Endothelial cell of umbilical vein (primary cell): Measurements from ENCODE around the gene COL9A3. TPM values are rescaled to one million over a fixed set of nuclear protein-coding genes. Genes with fewer than 3 reads are reported as not detected.

ENCODE experiments used
- BruUV-seq: library from RNA; stranded (reverse); fragments of 400-500 nt; replicated peaks from 2 replicates; lab custom pipeline; 2021; lab: Mats Ljungman, UMichigan
- CTCF ChIA-PET: fragments of 300-600, 350-600 bp; sonication (Branson Sonifier 250); formaldehyde crosslinking; loops from one replicate; lab custom pipeline; 2021; ENCODE audit warnings: antibody characterized with exemption, inconsistent platforms; lab: Charles Lee
- POLR2A ChIA-PET: fragments of 300-600, 350-600 bp; sonication (Branson Sonifier 250); formaldehyde crosslinking; loops from one replicate; lab custom pipeline; 2021; ENCODE audit warnings: antibody characterized with exemption, inconsistent platforms; lab: Charles Lee
- DNase-seq: peaks from one replicate; pipeline ENCODE4 v3.0.0-alpha.2; 2011; ENCODE audit warnings: low read depth, low spot score
- FAIRE-seq: peaks from 2 replicates; lab custom pipeline; 2011; peaks lifted over from hg19 to GRCh38; lab: Jason Lieb, UNC
- H2AFZ ChIP-seq: 2 replicates; pipeline ENCODE4 v1.6.0; 2012; ENCODE audit warnings: low read depth, low read length, control low read depth, inconsistent platforms
- H3K27ac ChIP-seq: 2 replicates; pipeline ENCODE4 v1.5.1; 2011; ENCODE audit warnings: low read depth, mild to moderate bottlenecking, control low read depth, low read length, moderate library complexity; ENCODE audit not compliant: insufficient read depth
- H3K27me3 ChIP-seq, 2 experiments: 2 replicates each; pipeline versions ENCODE4 v1.6.0 to v1.6.1; 2011; ENCODE audit warnings: low read length in 2 of 2, mixed read lengths in 1 of 2; ENCODE audit not compliant: control insufficient read depth in 2 of 2, insufficient read depth in 2 of 2
- H3K36me3 ChIP-seq, 2 experiments: 2 replicates in 1 of 2; 3 replicates in 1 of 2; pipeline ENCODE4 v1.5.1; 2011; ENCODE audit warnings: low read length in 2 of 2, mild to moderate bottlenecking in 1 of 2, moderate library complexity in 1 of 2; ENCODE audit not compliant: control insufficient read depth in 2 of 2, insufficient read depth in 2 of 2; ENCODE audit errors: extremely low read depth in 1 of 2
- H3K4me1 ChIP-seq: 3 replicates; pipeline ENCODE4 v1.5.1; 2011; ENCODE audit warnings: mild to moderate bottlenecking, low read length; ENCODE audit not compliant: control insufficient read depth, insufficient read depth; ENCODE audit errors: extremely low read depth
- H3K4me2 ChIP-seq: 2 replicates; pipeline ENCODE4 v1.6.1; 2011; ENCODE audit warnings: low read length, control low read depth, mixed read lengths; ENCODE audit not compliant: insufficient read depth
- H3K4me3 ChIP-seq, 3 experiments: fragments of 200-600 bp in 1 of 3; sonication (generic), shearing (Covaris generic) in 1 of 3; replicated peaks in 1 of 3; 2 replicates each; pipeline ENCODE4 v1.5.1; 2011 to 2016; ENCODE audit warnings: control low read depth in 3 of 3, low read length in 3 of 3, mild to moderate bottlenecking in 2 of 3, inconsistent platforms in 1 of 3, low read depth in 1 of 3, moderate library complexity in 1 of 3; ENCODE audit not compliant: insufficient read depth in 1 of 3
- H3K79me2 ChIP-seq: 2 replicates; pipeline ENCODE4 v1.6.0; 2012; ENCODE audit warnings: low read length, inconsistent platforms; ENCODE audit not compliant: control insufficient read depth, insufficient read depth
- H3K9ac ChIP-seq: replicated peaks from 2 replicates; pipeline ENCODE3; 2011; ENCODE audit warnings: low read length, control low read depth; ENCODE audit not compliant: insufficient read depth; ENCODE audit errors: extremely low read depth
- H3K9me1 ChIP-seq: replicated peaks from 3 replicates; pipeline ENCODE4 v1.6.0; 2011; ENCODE audit warnings: mild to moderate bottlenecking, low read length; ENCODE audit not compliant: control insufficient read depth, insufficient read depth; ENCODE audit errors: extremely low read depth
- H3K9me3 ChIP-seq: replicated peaks from 2 replicates; pipeline ENCODE4 v1.5.1; 2012; ENCODE audit warnings: low read length, inconsistent platforms; ENCODE audit not compliant: control insufficient read depth, insufficient read depth
- H4K20me1 ChIP-seq: replicated peaks from 2 replicates; pipeline ENCODE3; 2011; ENCODE audit warnings: mild to moderate bottlenecking, low read length; ENCODE audit not compliant: control insufficient read depth, insufficient read depth; ENCODE audit errors: extremely low read depth
- EZH2 ChIP-seq: IDR thresholded peaks from 2 replicates; pipeline ENCODE4 v1.6.1; 2012; ENCODE audit warnings: borderline replicate concordance, low read depth, mild to moderate bottlenecking, moderate library complexity, low read length, inconsistent platforms; ENCODE audit not compliant: severe bottlenecking
- FOS ChIP-seq: IDR thresholded peaks from 2 replicates; pipeline ENCODE4 v1.6.1; 2011; ENCODE audit warnings: mild to moderate bottlenecking, low read length, moderate library complexity, borderline replicate concordance; ENCODE audit not compliant: insufficient read depth
- GATA2 ChIP-seq: IDR thresholded peaks from 2 replicates; pipeline ENCODE4 v1.7.0; 2011; ENCODE audit warnings: low read depth, mild to moderate bottlenecking, moderate library complexity, mixed read lengths, low read length; ENCODE audit not compliant: insufficient read length, insufficient read depth
- JUN ChIP-seq: IDR thresholded peaks from 2 replicates; pipeline ENCODE4 v1.6.1; 2011; ENCODE audit warnings: borderline replicate concordance, low read depth; ENCODE audit not compliant: insufficient read length, insufficient read depth
- MYC ChIP-seq: IDR thresholded peaks from one replicate; pipeline ENCODE4 v1.6.1; 2011; ENCODE audit warnings: mild to moderate bottlenecking, low read depth, low read length
- POLR2A ChIP-seq: IDR thresholded peaks from 2 replicates; pipeline ENCODE4 v1.6.1; 2012; ENCODE audit warnings: low read depth, mild to moderate bottlenecking, control low read depth, low read length
- POLR2AphosphoS5 ChIP-seq: IDR thresholded peaks from 2 replicates; pipeline ENCODE4 v1.6.1; 2012; ENCODE audit warnings: low read depth, mild to moderate bottlenecking, control low read depth, low read length, moderate library complexity; ENCODE audit not compliant: insufficient read depth
- dilution Hi-C: fragments of 300-500 bp; cut with MboI; formaldehyde crosslinking; loops from one replicate; pipeline ENCODE4 v1.15.0; 2019; ENCODE audit warnings: low sequenced_read_pairs; ENCODE audit not compliant: extremely low pct_ligation_motif_present
- intact Hi-C: fragments of 100-400 bp; cut with micrococcal nuclease; formaldehyde crosslinking; loops from one replicate; pipeline ENCODE4 v1.10.0; 2022
- polyA plus RNA-seq, 4 experiments: library from polyadenylated mRNA; depleted of rRNA in 3 of 4; stranded (reverse) in 3 of 4; unstranded in 1 of 4; fragments of >200 nt; gene quantifications; 2 replicates each; pipeline versions ENCODE4 v1.2.1 to v1.2.3, GENCODE V29; 2011 to 2012; ENCODE audit warnings: missing spikeins in 1 of 4
- total RNA-seq: library from RNA; stranded (reverse); gene quantifications from 2 replicates; pipeline ENCODE4 v1.2.3, GENCODE V29; 2021
- TF ChIP-seq, protein P1 (sequence below): IDR thresholded peaks from 2 replicates; pipeline ENCODE4 v1.6.1; 2011; ENCODE audit not compliant: insufficient read depth, insufficient read length
- TF ChIP-seq, protein P2 (sequence below), 2 donors: IDR thresholded peaks; 1 replicate in 1 of 2; 2 replicates in 1 of 2; pipeline ENCODE4 v1.5.1; 2011; ENCODE audit warnings: low read length in 2 of 2, mild to moderate bottlenecking in 2 of 2, moderate library complexity in 2 of 2, control low read depth in 1 of 2, inconsistent platforms in 1 of 2, low read depth in 1 of 2; ENCODE audit not compliant: insufficient read depth in 1 of 2; ENCODE audit errors: extremely low read depth in 1 of 2

COL9A3 gene
- total and polyA plus RNA-seq, 2 donors (not counting 3 experiments of a cell fraction or from before 2014, with no cell fraction given), result 0.46 to 0.60 TPM

DNA sequence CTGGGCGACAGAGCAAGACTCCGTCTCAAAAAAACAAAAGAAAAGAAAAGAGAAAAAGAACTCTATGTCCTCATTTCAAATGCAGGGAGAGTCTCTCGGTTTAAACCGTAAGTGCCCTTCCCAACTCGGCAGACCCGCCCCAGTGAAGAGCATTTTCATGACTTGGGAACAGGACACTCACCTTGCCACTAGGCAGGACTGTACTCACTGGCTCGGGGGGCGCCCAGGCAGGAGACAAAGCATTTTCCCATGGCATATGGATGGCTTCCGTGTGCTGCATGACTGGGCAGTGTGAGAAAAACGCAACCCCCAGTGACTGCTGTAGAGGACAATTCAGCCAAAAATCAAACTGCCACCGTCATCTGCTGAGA lies 44.2 kb upstream of the COL9A3 start:
- Histone ChIP-seq H3K9me3 (no peaks in the 10 kb centered on the region), H2AFZ (peak overlapping the region; percentile 58), H4K20me1 (no peaks in the 10 kb centered on the region), H3K36me3 (no peaks in the 10 kb centered on the region), H3K27ac (no peak overlapping the region), H3K4me3 (no peak overlapping the region), H3K4me2 (peak overlapping the region; percentile 43), H3K27me3 (no peaks in the 10 kb centered on the region), H3K79me2 (no peaks in the 10 kb centered on the region), H3K9ac (no peak overlapping the region), H3K9me1 (no peaks in the 10 kb centered on the region), H3K4me1 (peaks cover 11% of the 10 kb centered on the region)
- CTCF ChIA-PET, result interaction anchor here (0.6 to 1.8 kb wide), 10 partner anchors 9 to 106 kb away, joined by 3 to 7 read pairs (median 4); no protein-coding TSS in a partner anchor
- TF ChIP-seq MYC (no peak), POLR2A (no peak), JUN (no peak), EZH2 (no peak), GATA2 (no peak), FOS (no peak), POLR2AphosphoS5 (no peak)
- TF ChIP-seq, protein P1, sequence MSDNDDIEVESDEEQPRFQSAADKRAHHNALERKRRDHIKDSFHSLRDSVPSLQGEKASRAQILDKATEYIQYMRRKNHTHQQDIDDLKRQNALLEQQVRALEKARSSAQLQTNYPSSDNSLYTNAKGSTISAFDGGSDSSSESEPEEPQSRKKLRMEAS, result no peak
- TF ChIP-seq, protein P2, sequence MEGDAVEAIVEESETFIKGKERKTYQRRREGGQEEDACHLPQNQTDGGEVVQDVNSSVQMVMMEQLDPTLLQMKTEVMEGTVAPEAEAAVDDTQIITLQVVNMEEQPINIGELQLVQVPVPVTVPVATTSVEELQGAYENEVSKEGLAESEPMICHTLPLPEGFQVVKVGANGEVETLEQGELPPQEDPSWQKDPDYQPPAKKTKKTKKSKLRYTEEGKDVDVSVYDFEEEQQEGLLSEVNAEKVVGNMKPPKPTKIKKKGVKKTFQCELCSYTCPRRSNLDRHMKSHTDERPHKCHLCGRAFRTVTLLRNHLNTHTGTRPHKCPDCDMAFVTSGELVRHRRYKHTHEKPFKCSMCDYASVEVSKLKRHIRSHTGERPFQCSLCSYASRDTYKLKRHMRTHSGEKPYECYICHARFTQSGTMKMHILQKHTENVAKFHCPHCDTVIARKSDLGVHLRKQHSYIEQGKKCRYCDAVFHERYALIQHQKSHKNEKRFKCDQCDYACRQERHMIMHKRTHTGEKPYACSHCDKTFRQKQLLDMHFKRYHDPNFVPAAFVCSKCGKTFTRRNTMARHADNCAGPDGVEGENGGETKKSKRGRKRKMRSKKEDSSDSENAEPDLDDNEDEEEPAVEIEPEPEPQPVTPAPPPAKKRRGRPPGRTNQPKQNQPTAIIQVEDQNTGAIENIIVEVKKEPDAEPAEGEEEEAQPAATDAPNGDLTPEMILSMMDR (IDR thresholded peaks at IDR 0.05; ENCODE audit: extremely low read depth in 1 of 2, insufficient read depth in 1 of 2, low read depth in 1 of 2, low read length in 2 of 2), result no peak
- POLR2A ChIA-PET, result no interaction called here
- FAIRE-seq (no peak), DNase-seq (no peak)
- dilution Hi-C loops (no loop called here), intact Hi-C loops (no loop called here)
- no TSS peak for BruUV-seq
